K562 (cell line): ENCODE data around the gene RHPN2. TPM values are rescaled to one million over a fixed set of nuclear protein-coding genes. Genes with fewer than 3 reads are reported as not detected.

Source experiments
- CEBPZ ChIP-seq: fragments of 150-350 bp; IDR thresholded peaks from 2 replicates; pipeline ENCODE4 v1.6.1; 2014; ENCODE audit warnings: low read depth, mild to moderate bottlenecking, low read length, borderline replicate concordance
- MAZ ChIP-seq, 2 experiments: fragments of 450-650 bp in 1 of 2; sonication (generic) in 1 of 2; formaldehyde crosslinking; IDR thresholded peaks in 1 of 2; conservative IDR thresholded peaks in 1 of 2; 2 replicates each; pipeline versions ENCODE4 v1.4.0 to v1.5.0; 2020; ENCODE audit warnings: mild to moderate bottlenecking in 1 of 2, missing genetic modification reagents in 1 of 2
- NFRKB ChIP-seq: fragments of 450-650 bp; IDR thresholded peaks from 2 replicates; pipeline ENCODE4 v1.6.1; 2016; ENCODE audit warnings: low read depth
- NR2C1 ChIP-seq, 2 experiments: fragments of 450-650 bp; IDR thresholded peaks; 2 replicates each; pipeline ENCODE4 v1.6.1; 2017; ENCODE audit warnings: mild to moderate bottlenecking in 2 of 2, antibody characterized with exemption in 1 of 2, inconsistent platforms in 1 of 2, missing compliant biosample characterization in 1 of 2, missing genetic modification characterization in 1 of 2
- RBM17 ChIP-seq: fragments of 200-400 bp; formaldehyde crosslinking; IDR thresholded peaks from 2 replicates; pipeline ENCODE4 v1.6.1; 2017; ENCODE audit warnings: low read depth, mild to moderate bottlenecking, low read length, borderline replicate concordance
- RFX1 ChIP-seq: fragments of 450-650 bp; IDR thresholded peaks from 2 replicates; pipeline ENCODE4 v1.6.1; 2016; ENCODE audit warnings: mild to moderate bottlenecking, moderate library complexity
- SREBF1 ChIP-seq: fragments of 150-350 bp; IDR thresholded peaks from 2 replicates; pipeline ENCODE4 v1.6.1; 2014; ENCODE audit warnings: antibody characterized with exemption, low read depth, low read length, borderline replicate concordance
- ZNF740 ChIP-seq, 3 experiments: fragments of 200-800 bp in 1 of 3; sonication (Bioruptor generic) in 1 of 3; sonication (generic) in 1 of 3; formaldehyde crosslinking in 1 of 3; IDR thresholded peaks; 2 replicates each; pipeline versions ENCODE4 v1.6.1 to v1.8.0; 2016 to 2022; ENCODE audit warnings: mild to moderate bottlenecking in 2 of 3, missing compliant biosample characterization in 2 of 3, missing genetic modification characterization in 2 of 3, missing genetic modification reagents in 1 of 3
- polyA plus RNA-seq, 8 experiments: library from polyadenylated mRNA; depleted of rRNA in 4 of 8; stranded (reverse) in 5 of 8; unstranded in 3 of 8; fragments of >200 nt; fragmentation: Nextera tagmentation in 2 of 8; fragmentation: Illumina TruSeq in 1 of 8; extraction: Ambion mirVana in 2 of 8; extraction: Trizol in 1 of 8; gene quantifications; 2 replicates each; pipeline versions ENCODE4 v1.2.1 to v1.2.3, GENCODE V29; 2011 to 2014; ENCODE audit warnings: inconsistent platforms in 1 of 8, missing spikeins in 1 of 8
- total RNA-seq, 7 experiments: library from RNA; depleted of rRNA in 6 of 7; stranded (reverse); fragments of >200 nt in 6 of 7; fragmentation: Illumina TruSeq in 2 of 7; extraction: Trizol in 2 of 7; gene quantifications; 2 replicates each; pipeline versions ENCODE4 v1.2.1 to v1.2.3, GENCODE V29; 2011 to 2021; ENCODE audit warnings: low replicate concordance in 1 of 7

The RHPN2 gene
- total and polyA plus RNA-seq, 9 of the 15 experiments (the other 6 are each of a cell fraction or from before 2014, with no cell fraction given), result 0.63 to 9.9 (median 3.2) TPM

GRCh38 chr19:33108161-33108560, 43.5 kb upstream of the RHPN2 start (continued):
- TF ChIP-seq NFRKB, result no peak
- no peak for TF ChIP-seq SREBF1
- no peak for TF ChIP-seq ZNF740 (CRISPR knock-in tag; IDR thresholded peaks at IDR 0.05)
- no peak for TF ChIP-seq ZNF740 (tag; IDR thresholded peaks at IDR 0.05)
- no peak for TF ChIP-seq MAZ (CRISPR knock-in tag; conservative IDR thresholded peaks at IDR 0.05 in 1 of 2, IDR thresholded peaks at IDR 0.05 in 1 of 2)
- TF ChIP-seq RFX1, result no peak
- no peak for TF ChIP-seq NR2C1 (IDR thresholded peaks at IDR 0.05)
- no peak for TF ChIP-seq NR2C1 (tag; IDR thresholded peaks at IDR 0.05)
- TF ChIP-seq RBM17, result no peak
- no peak for TF ChIP-seq CEBPZ
